ENCODE results near the gene PRMT9.

The PRMT9 gene

DNA sequence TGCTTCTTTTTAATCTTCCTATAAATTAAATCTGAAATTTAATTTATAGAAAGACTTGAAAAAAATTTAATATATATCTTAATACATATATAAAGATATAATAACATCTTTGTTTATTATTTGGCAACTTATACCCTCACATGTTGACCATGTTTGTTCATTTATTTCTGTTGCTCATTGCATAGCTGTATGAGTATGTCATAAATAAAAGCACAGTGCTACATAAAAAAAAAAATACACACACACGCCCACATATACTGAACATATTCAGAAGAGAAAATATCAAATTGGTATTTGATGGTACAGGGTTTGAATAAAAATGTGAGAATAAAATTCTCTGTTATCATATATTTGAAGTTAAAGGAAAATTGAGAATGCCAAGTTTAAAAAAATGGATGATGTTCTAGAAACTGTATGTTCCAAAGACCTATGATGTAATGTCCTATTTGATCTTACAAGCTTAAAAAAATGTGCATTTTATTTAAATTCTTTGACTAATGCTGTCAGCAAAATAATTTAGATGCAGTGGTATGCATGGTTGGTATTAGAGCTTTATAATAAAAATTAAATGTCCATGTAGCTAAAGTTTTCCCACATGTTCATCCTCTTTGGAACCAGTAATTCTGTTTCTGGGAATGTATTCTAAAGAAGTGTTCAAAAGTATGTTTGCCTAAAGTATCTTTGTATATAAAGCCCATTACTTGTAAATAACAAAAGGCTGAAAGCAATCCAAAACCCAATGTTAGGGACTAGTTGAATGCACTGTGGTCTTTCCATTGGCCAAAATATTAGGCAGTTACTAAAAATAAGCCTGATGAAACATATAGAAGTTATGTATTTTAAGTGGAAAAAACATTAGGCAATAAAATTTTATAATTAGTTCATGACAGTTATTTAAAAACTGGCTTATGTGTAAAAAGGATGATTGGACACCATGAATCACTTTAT, 53.9 kb downstream of the PRMT9 start:
- no peak overlapping the region for H3K4me3 ChIP-seq (ENCODE audit: control insufficient read depth, low read depth, low read length)
- TF ChIP-seq, protein P1, sequence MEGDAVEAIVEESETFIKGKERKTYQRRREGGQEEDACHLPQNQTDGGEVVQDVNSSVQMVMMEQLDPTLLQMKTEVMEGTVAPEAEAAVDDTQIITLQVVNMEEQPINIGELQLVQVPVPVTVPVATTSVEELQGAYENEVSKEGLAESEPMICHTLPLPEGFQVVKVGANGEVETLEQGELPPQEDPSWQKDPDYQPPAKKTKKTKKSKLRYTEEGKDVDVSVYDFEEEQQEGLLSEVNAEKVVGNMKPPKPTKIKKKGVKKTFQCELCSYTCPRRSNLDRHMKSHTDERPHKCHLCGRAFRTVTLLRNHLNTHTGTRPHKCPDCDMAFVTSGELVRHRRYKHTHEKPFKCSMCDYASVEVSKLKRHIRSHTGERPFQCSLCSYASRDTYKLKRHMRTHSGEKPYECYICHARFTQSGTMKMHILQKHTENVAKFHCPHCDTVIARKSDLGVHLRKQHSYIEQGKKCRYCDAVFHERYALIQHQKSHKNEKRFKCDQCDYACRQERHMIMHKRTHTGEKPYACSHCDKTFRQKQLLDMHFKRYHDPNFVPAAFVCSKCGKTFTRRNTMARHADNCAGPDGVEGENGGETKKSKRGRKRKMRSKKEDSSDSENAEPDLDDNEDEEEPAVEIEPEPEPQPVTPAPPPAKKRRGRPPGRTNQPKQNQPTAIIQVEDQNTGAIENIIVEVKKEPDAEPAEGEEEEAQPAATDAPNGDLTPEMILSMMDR (conservative IDR thresholded peaks at IDR 0.05; ENCODE audit: control insufficient read depth, insufficient read depth, low read depth, low read length) = no peak
- DNase-seq (ENCODE audit: low read depth) = no peak

DNA sequence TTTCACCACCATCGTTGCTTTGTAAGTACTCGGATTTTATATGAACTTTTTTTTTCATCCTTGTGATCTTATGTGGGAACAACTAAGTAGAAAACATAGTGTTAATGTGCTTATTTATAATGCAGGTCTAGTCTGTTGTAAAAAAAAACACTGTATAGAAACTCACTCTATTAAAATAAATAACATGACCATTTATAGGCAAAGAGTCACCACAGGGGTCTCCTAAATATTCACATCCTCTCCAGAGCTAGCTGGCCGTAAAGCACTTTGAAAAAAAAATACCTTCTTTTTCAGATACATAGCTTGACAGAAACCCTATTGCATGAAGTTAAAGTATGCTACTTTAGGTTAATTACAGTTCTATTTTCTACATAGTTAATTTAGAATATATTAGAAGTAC, 55.5 kb downstream of the PRMT9 start:
- H3K4me3 ChIP-seq (ENCODE audit: control insufficient read depth, low read depth, low read length) = no peak overlapping the region
- TF ChIP-seq, protein P1 (conservative IDR thresholded peaks at IDR 0.05; ENCODE audit: control insufficient read depth, insufficient read depth, low read depth, low read length) = no peak

DNA sequence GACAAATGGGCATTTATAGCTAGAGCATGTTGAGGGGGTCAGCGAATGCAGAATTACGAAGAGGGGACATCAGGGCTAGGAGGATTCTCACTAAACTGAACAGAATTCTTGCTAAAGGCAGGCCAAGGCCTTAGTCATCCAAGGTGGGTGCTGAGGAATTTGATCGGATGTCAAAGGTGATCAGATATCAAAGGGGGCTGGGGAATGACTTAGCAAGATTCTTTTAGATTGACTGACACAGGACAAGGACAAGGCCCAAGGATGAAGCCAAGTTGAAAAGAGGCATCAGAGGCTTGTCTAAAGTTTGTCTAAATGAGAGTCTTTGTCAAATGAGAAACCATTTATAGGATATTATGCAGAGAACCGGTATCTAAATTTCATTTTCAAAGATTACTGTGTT, 57.1 kb downstream of the PRMT9 start:
- no peak overlapping the region for H3K4me3 ChIP-seq (ENCODE audit: control insufficient read depth, low read depth, low read length)
- TF ChIP-seq, protein P1 (conservative IDR thresholded peaks at IDR 0.05; ENCODE audit: control insufficient read depth, insufficient read depth, low read depth, low read length) = no peak
- no peak for DNase-seq (ENCODE audit: low read depth)

More for the DNA sequence above, 55.5 kb downstream of the PRMT9 start:
- no peak for DNase-seq (ENCODE audit: low read depth)

DNA sequence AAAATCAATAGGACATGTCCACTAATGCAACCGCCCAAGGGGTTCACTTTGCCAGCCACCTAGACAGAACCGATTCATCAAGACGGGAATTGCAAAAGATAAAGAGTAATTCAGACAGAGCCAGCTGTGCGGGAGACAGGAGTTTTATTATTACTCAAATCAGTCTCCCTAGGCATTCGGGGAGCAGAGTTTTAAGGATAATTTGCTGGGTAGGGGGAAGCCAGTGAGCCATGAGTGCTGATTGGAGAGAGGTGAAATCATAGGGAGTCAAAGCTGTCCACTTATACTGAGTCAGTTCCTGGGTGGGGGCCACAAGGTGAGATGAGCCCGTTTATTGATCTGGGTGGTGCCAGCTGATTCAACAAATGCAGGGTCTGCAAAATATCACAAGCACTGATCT, 58.2 kb downstream of the PRMT9 start:
- TF ChIP-seq, protein P1 (conservative IDR thresholded peaks at IDR 0.05; ENCODE audit: control insufficient read depth, insufficient read depth, low read depth, low read length) = no peak
- DNase-seq (ENCODE audit: low read depth) = no peak

DNA sequence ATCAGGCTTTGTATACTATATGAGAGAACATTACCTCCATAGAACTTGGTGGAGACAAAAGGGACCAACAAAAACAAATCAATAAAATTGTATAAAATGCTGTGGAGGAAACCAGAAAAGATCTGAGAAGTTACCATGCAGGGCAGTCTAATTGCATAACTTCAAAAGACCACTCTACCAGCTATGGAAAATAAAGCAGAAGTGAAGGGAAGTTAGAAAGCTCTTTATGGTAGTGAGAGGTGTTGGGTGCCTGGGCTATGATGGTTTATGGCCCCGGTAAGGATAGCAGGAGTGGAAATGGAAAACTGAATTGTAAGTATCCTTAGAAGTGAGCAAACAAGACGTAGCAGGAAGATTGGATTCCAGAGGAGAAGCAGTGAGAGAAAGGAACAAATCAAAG, 63.6 kb downstream of the PRMT9 start:
- TF ChIP-seq, protein P1 (conservative IDR thresholded peaks at IDR 0.05; ENCODE audit: control insufficient read depth, insufficient read depth, low read depth, low read length) = no peak
- DNase-seq (ENCODE audit: low read depth) = no peak
- no peak overlapping the region for H3K4me3 ChIP-seq (ENCODE audit: control insufficient read depth, low read depth, low read length)

More for the DNA sequence above, 58.2 kb downstream of the PRMT9 start:
- H3K4me3 ChIP-seq (ENCODE audit: control insufficient read depth, low read depth, low read length) = no peak overlapping the region

DNA sequence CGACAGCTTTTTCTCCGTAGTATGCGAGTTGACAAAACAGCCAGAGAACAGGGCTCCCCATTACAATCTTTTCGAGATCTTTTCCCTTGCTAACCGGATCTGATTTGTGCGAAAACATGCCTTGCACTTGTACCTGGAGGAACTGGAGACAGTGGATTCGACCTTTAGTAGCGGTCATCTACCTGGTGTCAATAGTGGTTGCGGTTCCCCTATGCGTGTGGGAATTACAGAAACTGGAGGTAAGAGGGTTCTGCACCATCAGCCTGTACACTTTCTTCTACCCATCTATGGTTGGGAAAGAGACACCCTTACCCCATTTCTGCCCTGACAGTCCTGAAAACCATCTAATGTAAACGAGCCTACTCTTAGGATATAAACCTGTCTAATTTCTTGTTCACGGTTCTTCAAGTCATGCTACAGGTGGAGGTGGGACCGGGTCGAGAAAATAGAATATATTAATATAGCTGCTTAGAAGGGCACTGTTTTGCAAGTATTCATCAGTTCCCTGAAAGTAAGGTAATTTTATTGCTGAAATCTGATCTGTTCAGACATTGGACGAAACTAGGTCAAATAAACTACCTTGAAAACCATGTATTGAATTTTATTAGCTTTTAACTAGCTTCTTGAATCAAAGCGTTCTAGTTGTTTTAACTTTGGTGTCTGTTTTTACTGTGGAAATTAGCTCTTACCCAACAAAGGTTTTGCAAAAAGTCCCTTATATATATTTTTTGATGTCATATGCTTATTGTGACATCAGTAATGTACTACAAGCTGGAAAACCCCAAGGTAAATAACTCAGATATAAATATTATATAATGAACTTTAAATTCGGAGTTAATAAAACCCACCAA, 65.9 kb downstream of the PRMT9 start:
- TF ChIP-seq, protein P1 (conservative IDR thresholded peaks at IDR 0.05; ENCODE audit: control insufficient read depth, insufficient read depth, low read depth, low read length) = no peak
- DNase-seq (ENCODE audit: low read depth) = no peak
- peak overlapping the region; percentile 97 for H3K4me3 ChIP-seq (ENCODE audit: control insufficient read depth, low read depth, low read length)

Measured in fibroblast of mammary gland (primary cell).